SH-SY5Y (cell line): Measurements from ENCODE around the gene DNASE2B.

Experiments used
- GATA2 ChIP-seq: IDR thresholded peaks from 2 replicates; pipeline ENCODE4 v1.6.1; 2011; ENCODE audit warnings: mild to moderate bottlenecking, low read depth, low read length
- GATA3 ChIP-seq: IDR thresholded peaks from 2 replicates; pipeline ENCODE4 v1.6.1; 2011; ENCODE audit warnings: low read depth, mild to moderate bottlenecking, low read length, moderate library complexity

Gene DNASE2B

DNA sequence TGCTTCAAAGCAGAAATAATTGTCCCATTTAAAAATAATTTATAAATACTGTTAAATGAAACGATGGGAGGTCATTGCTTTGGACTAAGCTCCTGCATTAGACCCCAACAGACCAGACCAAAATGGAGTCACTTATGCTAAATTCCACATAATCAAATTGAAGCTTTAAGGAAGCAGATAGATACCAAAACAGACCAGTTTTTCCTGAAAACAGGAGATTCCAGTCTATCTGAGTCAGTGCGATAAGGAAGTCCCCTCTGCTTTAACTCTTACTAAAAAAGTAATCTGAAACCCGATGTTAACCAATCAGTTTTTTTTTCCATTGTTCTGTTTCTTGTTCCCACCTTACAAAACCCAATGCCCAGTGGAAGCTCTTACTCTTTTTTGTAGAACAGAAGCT lies 16.2 kb upstream of the DNASE2B start:
- no peak for TF ChIP-seq GATA3
- no peak for TF ChIP-seq GATA2

DNA sequence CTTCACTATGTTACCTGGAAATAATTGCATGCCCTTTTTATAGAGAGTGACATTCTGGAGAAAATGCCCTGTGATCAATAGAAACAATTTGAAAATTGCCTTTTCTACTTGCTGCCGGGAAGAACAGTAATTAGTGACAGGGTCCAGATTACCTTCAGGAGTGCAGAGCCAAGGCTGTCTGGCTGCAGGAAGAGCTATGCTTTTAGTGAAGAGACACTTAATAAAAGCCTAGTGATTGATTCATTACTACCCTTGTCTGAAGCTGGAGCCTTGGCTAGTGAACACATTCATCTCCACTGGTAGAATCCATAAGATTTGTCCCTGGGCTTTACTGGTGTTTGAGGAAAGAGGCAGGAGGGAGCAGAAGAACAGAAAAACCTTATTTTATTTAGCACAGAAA lies 12.9 kb upstream of the DNASE2B start:
- TF ChIP-seq GATA3 (no peak), GATA2 (no peak)

DNA sequence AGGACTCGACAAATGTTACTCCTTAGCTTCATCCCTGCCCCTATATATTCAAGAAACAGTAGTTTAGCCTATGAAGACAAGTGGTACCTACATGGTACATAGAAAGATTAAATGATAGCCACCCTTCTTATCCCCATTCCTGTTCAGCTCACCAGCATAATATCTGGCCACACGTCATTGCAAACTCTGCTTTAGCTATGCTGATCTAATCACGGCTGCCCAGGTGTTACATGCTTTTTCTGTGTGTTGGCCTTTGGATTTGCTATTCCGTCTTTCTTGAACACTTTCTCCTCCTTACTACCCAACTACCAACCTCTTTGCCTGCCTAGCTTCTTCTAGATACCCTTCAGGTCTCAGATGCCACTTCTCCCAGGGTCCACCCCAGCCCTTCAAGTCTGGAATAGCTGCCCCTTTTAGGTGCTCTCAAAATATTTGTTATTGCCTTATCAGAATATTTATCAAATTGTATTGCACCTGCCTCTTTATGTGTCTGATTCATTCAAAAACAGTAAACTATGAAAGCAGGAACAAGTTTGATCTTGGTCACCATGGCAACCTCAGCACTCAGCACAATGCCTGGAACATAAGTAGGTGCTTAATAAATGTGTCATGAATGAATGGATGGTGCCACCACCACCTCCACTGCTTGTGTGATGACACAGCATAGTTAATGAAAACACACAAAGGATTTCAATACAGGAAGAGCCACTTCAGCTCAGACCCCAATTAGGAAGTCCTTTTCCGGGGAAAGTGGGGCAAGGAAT lies 11.4 kb upstream of the DNASE2B start:
- TF ChIP-seq GATA3 (no peak), GATA2 (no peak)

DNA sequence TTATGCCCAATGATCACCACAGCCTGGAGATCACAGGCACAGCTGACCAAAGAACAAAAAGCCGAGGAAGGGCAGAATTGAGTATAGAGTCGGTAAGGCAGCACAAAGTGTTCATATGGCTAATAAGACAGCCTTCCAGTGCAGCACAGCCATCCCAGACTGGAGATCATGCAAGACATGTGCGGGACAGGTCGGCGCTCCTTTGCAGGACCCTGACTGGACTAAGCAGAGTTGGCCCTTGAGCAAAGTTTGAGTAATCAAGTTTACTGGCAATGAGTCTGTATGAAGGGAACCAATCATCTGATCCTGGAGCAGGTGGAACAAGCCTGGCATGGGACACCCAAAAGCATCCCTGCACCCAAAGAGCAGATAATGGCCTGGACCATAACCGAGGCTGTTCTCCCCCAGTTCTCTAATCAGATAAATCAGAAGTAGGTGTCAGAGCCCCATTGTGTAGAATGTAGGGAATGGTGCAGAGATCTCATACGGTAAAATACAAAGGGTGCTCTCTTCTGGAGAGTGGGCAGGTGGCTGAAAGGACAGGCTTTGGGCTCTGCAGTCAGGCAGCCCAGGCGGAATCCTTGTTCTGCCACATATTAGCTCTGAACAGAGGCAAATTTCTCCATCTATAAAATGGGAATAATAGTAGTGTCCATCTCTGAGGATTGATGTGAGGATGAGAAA lies 10.7 kb upstream of the DNASE2B start:
- no peak for TF ChIP-seq GATA2
- no peak for TF ChIP-seq GATA3

DNA sequence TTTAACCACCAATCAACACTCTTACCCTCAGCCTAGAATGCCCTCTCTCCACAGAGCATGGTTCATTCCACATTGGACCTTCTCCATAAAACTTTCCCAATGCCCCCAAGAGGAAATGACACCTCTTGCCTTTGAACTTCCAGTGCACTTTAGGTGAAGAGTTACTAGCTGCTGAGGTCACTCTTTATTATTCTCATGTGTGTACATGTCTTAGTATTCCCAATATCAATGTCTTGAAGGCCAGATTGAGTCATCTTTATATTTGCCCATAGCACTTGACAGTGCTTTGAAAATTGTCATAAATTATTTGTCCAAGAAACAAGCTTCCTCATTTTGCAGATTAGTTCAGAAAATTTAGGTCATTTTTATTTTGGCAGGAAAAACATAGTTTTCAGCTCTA lies 8.1 kb upstream of the DNASE2B start:
- TF ChIP-seq GATA3, result no peak
- TF ChIP-seq GATA2, result no peak

DNA sequence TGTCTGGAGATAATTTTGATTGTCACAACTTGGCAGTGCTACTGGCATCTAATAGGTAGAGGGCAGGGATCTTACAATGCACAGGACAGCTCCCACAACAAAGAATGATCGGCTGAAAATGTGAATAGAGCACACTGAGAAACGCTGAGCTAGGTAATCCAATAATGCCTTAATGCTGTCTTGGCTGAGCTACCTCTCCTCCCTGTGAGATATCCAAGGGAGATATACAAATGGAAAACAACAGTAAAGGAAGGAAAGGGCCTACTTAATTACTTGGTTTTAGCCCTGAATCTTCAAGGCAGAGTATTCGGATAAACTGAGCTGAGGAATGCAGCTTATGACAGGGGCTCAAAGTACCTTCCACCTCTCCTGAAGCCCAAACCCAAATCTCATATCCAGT lies 2.9 kb downstream of the DNASE2B start:
- TF ChIP-seq GATA2, result no peak
- TF ChIP-seq GATA3, result no peak

DNA sequence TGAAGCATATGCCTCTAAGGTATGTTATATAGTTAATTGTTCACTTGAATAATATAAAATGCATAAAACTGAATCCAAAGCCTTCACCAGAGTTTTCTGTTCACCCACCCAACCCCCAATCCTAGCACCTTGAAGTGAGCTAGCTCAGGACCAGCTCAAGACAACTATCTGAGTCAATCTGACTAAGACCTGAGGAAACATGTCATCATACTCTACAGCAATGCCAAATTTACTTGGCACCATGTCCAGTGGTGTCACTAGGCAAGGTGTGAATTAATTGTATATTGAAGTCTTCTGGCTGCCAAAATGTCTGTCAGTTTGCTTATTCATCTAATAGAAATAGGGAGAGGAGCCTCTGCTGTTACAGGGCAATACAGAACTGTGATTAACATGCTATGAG lies 3.8 kb downstream of the DNASE2B start:
- TF ChIP-seq GATA3, result no peak
- no peak for TF ChIP-seq GATA2

DNA sequence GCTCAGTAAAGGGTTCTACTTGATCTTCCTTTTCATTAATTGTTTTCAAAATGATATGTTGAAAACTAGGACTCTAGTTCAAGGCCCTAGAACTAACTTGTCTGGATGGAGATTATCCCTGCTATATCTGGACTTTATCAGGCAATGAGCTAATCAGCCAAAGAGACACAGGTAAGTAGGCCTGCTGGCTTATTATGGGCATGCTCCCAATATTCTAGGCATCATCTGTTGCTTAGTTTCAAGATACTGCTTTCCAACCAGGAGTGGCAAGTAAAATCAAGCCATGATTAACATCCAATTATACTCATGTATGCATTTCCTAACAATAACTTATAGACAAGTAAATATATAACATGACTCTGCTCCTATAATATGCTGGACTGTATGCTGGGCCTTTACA lies 4.2 kb downstream of the DNASE2B start:
- TF ChIP-seq GATA2 (no peak), GATA3 (no peak)

DNA sequence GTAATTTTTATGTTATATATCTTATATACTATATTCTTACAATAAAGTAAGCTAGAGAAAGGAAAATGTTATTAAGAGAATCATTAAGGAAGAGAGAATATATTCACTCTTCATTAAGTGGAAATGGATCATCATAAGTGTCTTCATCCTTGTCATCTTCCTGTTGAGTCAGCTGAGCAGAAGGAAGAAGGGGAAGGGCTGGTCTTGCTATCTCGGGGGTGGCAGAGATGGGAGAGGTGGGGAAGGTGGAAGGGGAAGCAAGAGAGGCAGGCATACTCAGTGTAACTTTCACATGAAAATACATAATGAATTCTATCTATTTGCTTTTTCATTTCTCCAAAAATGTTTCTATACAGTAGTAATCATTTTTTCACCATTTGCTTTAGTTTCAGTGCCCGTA lies 5.1 kb downstream of the DNASE2B start:
- TF ChIP-seq GATA2, result no peak
- TF ChIP-seq GATA3, result no peak

DNA sequence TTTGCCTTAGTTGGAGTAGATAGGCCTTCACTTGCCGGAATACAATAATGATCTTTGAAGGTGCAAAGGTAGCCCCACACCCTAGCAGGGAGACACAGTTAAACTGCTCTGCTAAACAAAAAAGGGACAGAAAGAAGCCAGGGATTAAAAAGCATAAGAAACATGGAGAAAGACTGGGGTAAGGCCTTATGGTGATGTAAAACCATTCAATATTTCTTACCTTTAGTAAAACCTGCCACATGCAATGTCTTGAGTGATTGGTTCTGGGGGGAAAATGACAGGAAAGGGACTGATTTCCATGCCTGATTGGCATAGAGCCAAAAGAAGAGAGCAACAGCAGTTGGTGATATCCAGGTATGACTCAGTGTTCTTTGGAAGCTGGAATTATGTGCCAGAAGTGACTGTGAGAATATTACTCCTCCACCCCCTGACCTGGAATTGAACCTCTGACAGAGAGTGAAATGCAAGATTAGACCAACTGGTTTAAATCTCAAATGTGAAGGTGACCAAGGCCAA lies 8.1 kb downstream of the DNASE2B start:
- TF ChIP-seq GATA3, result no peak

DNA sequence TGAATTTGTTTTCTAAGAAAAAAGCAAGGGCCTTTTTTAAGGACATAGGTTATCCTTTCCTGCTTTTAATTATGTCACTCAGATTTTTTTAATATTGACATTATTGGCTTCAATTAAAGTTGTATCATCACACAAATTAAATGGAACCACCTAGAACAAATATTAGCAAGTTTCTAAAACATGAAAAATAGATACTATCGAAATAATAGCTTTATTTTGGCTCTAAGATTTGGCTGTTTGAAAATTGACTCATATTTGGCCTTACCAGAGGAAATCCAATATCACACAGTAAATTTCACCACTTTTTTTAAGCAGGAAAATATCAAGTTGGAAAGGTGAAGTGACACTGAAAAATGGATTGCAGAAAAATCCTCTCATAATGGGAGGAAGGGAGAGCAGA lies 9.2 kb downstream of the DNASE2B start:
- TF ChIP-seq GATA2 (no peak), GATA3 (no peak)

DNA sequence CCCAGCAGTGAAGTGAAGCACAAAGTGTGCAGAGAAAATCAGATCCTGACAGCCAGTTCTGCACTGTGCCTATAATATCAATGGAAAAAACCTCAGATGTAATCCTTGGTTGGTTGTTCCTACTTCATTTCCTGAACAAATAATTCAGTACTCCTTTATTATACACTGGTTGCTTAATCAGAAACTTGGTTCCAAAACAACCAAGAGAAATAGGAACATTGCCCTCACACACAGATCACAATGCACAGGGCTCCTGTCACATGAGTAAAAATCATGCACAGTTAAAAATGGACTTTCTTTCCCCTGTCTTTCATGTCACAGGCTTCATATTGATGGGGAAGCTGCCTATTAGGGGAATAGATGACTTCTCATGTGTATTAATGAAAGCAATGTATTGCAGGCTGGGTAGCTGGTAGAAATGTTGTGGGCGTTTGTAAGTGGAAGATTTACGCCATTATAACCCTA lies 9.7 kb downstream of the DNASE2B start:
- TF ChIP-seq GATA2, result no peak
- TF ChIP-seq GATA3, result no peak

DNA sequence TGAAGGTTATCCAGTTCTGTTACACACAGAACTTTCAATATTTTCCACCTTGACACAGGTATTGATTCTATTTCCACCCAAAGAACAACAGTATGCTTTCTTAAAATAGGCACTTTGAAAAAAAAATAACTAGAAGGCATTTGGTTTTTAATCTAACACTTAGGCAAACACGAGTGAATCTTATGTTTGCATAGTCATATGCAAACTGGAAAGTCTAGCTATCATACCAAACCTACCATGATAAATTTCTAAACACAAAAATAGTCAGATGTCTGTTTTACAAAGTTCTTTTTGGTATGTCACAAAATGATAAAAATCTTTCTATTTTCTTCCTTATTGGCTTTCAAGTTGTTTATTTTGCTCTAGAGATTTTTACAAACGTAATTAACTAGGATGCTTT lies 11.6 kb downstream of the DNASE2B start:
- TF ChIP-seq GATA3 (no peak), GATA2 (no peak)

DNA sequence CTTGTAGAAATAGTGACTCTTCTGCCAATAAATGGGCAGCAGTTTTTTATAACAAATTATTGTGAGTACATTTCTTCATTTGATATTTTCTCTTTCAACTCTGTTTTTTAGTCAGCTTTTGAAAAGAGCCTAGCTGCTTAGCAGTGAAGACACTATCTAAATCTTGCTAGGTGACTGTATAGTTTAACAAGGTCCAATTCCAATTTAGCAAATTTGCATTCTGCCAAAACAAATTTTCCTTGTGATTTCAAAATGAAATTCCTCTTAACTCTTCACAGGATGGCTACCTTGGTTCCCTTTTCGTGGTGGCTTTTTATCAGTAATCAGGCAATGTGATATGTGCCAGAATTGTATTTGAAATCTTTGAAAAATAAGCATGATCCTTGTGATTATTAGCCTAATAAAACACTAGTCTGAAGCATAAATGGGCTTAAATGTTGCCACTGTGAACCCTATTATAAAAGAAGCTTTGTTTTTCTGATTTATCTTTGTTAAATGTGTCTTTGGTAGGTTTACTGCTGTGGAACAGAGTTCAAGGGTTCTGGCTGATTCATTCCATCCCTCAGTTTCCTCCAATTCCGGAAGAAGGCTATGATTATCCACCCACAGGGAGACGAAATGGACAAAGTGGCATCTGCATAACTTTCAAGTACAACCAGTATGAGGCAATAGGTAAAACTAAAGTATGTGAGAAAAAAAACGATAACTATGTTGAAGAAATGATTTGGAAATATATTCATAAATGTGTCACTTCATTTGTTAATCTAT lies 12.2 kb downstream of the DNASE2B start:
- TF ChIP-seq GATA2 (no peak), GATA3 (no peak)
